Liver (tissue), 9 donors: ENCODE data around the gene ARSB. TPM values are rescaled to one million over a fixed set of nuclear protein-coding genes. Genes with fewer than 3 reads are reported as not detected.
"Not testable (repeated sequence)": the region's sequence is repeated elsewhere in the genome, so short reads cannot be mapped to it uniquely, and the experiment has no call there.

Experiments used
- DNase-seq: peaks from one replicate; pipeline ENCODE4 v3.0.0-alpha.2; 2017; ENCODE audit warnings: low spot score
- H3K27ac ChIP-seq, 2 donors: one replicate each; pipeline ENCODE4 v1.7.0; 2013; ENCODE audit warnings: inconsistent platforms in 2 of 2, low read length in 2 of 2, control low read depth in 1 of 2, low read depth in 1 of 2, mild to moderate bottlenecking in 1 of 2
- H3K27me3 ChIP-seq, 4 donors: one replicate each; pipeline versions ENCODE4 v1.6.1 to v1.7.0; 2013; ENCODE audit warnings: low read length in 3 of 4, inconsistent platforms in 1 of 4, mild to moderate bottlenecking in 1 of 4, moderate library complexity in 1 of 4; ENCODE audit not compliant: control insufficient read depth in 4 of 4, insufficient read depth in 4 of 4
- H3K36me3 ChIP-seq, 4 donors: one replicate each; pipeline versions ENCODE4 v1.6.1 to v1.7.0; 2013; ENCODE audit warnings: low read length in 3 of 4, mild to moderate bottlenecking in 3 of 4, low read depth in 1 of 4, moderate library complexity in 1 of 4; ENCODE audit not compliant: control insufficient read depth in 4 of 4, insufficient read depth in 3 of 4
- H3K4me1 ChIP-seq, 4 donors: one replicate each; pipeline versions ENCODE4 v1.6.1 to v1.7.0; 2013; ENCODE audit warnings: low read length in 3 of 4, mild to moderate bottlenecking in 3 of 4, moderate library complexity in 1 of 4; ENCODE audit not compliant: control insufficient read depth in 4 of 4, insufficient read depth in 4 of 4
- H3K4me3 ChIP-seq, 3 donors: one replicate each; pipeline versions ENCODE4 v1.6.1 to v1.7.0; 2013; ENCODE audit warnings: low read length in 3 of 3, control low read depth in 1 of 3, low read depth in 1 of 3, mild to moderate bottlenecking in 1 of 3
- H3K9ac ChIP-seq, 2 donors: one replicate each; pipeline ENCODE4 v1.7.0; 2013; ENCODE audit warnings: low read length in 2 of 2, mild to moderate bottlenecking in 2 of 2, moderate library complexity in 2 of 2, control low read depth in 1 of 2, low read depth in 1 of 2
- H3K9me3 ChIP-seq, 4 donors: one replicate each; pipeline versions ENCODE4 v1.6.1 to v1.7.0; 2013; ENCODE audit warnings: low read length in 3 of 4; ENCODE audit not compliant: control insufficient read depth in 4 of 4
- ATF3 ChIP-seq: IDR thresholded peaks from 2 replicates; pipeline ENCODE4 v1.6.1; 2016; ENCODE audit warnings: antibody characterized with exemption
- EGR1 ChIP-seq, 2 donors: IDR thresholded peaks; 2 replicates each; pipeline ENCODE4 v1.6.1; 2016 to 2018; ENCODE audit warnings: antibody characterized with exemption in 2 of 2, low read depth in 2 of 2
- FOXA1 ChIP-seq: IDR thresholded peaks from 2 replicates; pipeline ENCODE4 v1.6.1; 2016; ENCODE audit warnings: antibody characterized with exemption
- FOXA2 ChIP-seq: IDR thresholded peaks from 2 replicates; pipeline ENCODE4 v1.6.1; 2016; ENCODE audit warnings: antibody characterized with exemption
- GABPA ChIP-seq, 2 donors: IDR thresholded peaks in 1 of 2; conservative IDR thresholded peaks in 1 of 2; 2 replicates each; pipeline ENCODE4 v1.6.1; 2016; ENCODE audit warnings: antibody characterized with exemption in 2 of 2, mild to moderate bottlenecking in 1 of 2, moderate library complexity in 1 of 2
- HNF4A ChIP-seq, 2 donors: conservative IDR thresholded peaks; 2 replicates each; pipeline ENCODE4 v1.6.1; 2016; ENCODE audit warnings: antibody characterized with exemption in 2 of 2, mild to moderate bottlenecking in 2 of 2
- HNF4G ChIP-seq: IDR thresholded peaks from 2 replicates; pipeline ENCODE4 v1.6.1; 2016; ENCODE audit warnings: antibody characterized with exemption
- JUND ChIP-seq, 2 donors: IDR thresholded peaks; 2 replicates each; pipeline ENCODE4 v1.6.1; 2016; ENCODE audit warnings: antibody characterized with exemption in 2 of 2
- MAX ChIP-seq: IDR thresholded peaks from 2 replicates; pipeline ENCODE4 v1.6.1; 2016; ENCODE audit warnings: antibody characterized with exemption
- NR2F2 ChIP-seq: IDR thresholded peaks from 2 replicates; pipeline ENCODE4 v1.6.1; 2016; ENCODE audit warnings: antibody characterized with exemption
- RAD21 ChIP-seq, 2 donors: IDR thresholded peaks; 2 replicates each; pipeline ENCODE4 v1.6.1; 2016; ENCODE audit warnings: antibody characterized with exemption in 2 of 2, mild to moderate bottlenecking in 2 of 2
- RXRA ChIP-seq, 2 donors: IDR thresholded peaks; 2 replicates each; pipeline ENCODE4 v1.6.1; 2017 to 2018; ENCODE audit warnings: antibody characterized with exemption in 2 of 2, mild to moderate bottlenecking in 1 of 2
- SP1 ChIP-seq: IDR thresholded peaks from 2 replicates; pipeline ENCODE4 v1.6.1; 2018; ENCODE audit warnings: antibody characterized with exemption, mild to moderate bottlenecking
- TAF1 ChIP-seq: conservative IDR thresholded peaks from 2 replicates; pipeline ENCODE4 v1.6.1; 2016; ENCODE audit warnings: antibody characterized with exemption, mild to moderate bottlenecking
- YY1 ChIP-seq: IDR thresholded peaks from 2 replicates; pipeline ENCODE4 v1.6.1; 2016; ENCODE audit warnings: antibody characterized with exemption, mild to moderate bottlenecking
- ZBTB33 ChIP-seq: IDR thresholded peaks from 2 replicates; pipeline ENCODE4 v1.6.1; 2016; ENCODE audit warnings: antibody characterized with exemption
- WGBS: extraction: QIAGEN DNeasy Blood & Tissue Kit; methylation state at CpG from one replicate; pipeline ENCODE4 v1.1.7; 2013; 5-methylcytosine and 5-hydroxymethylcytosine counted together
- polyA plus RNA-seq, 2 donors: library from polyadenylated mRNA; stranded (reverse) in 1 of 2; unstranded in 1 of 2; fragments of 200-250 nt in 1 of 2; fragments of >200 nt in 1 of 2; fragmentation: Nextera tagmentation in 1 of 2; extraction: Ambion mirVana in 1 of 2; gene quantifications; one replicate each; pipeline versions ENCODE4 v1.2.1 to v1.2.3, GENCODE V29; 2013 to 2015
- total RNA-seq, 2 donors: library from RNA; depleted of rRNA; stranded (reverse); fragments of >200 nt; gene quantifications; one replicate each; pipeline ENCODE4 v1.2.3, GENCODE V29; 2014
- TF ChIP-seq, protein P1 (sequence below): fragments of 150-350 bp; IDR thresholded peaks from 2 replicates; pipeline ENCODE4 v1.5.1; 2017; ENCODE audit warnings: improper control_type of control experiment, low read depth, low read length; ENCODE audit not compliant: missing input control
- TF ChIP-seq, protein P2 (sequence below): IDR thresholded peaks from 2 replicates; pipeline ENCODE4 v1.6.1; 2016; ENCODE audit warnings: antibody characterized with exemption, mild to moderate bottlenecking
- donor health status: healthy.
- donor health status: healthy.
- donor health status: healthy.
- donor health status: healthy.
- donor health status: healthy.

ARSB gene
- total and polyA plus RNA-seq, 4 donors: 3.5 to 26.2 (median 8.7) TPM

- no peak for TF ChIP-seq ZBTB33
- TF ChIP-seq ATF3: no peak
Measured at GRCh38 chr5:78734094-78734845, 250.8 kb downstream of the ARSB start (continued).

DNA sequence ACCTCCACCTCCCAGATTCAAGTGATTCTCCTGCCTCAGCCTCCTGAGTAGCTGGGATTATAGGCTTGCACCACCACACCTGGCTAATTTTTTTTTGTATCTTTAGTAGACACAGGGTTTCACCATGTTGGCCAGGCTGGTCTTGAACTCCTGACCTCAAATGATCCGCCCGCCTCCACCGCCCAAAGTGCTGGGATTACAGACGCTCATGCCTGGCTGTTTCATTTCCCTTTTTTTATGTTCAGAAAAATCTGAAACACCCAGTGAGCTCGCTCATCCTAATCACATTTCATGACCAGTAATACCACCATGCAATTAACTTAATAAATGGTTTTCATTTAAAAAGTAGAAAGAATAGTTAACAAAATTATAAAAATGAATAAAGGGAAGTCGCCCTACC, 252.4 kb downstream of the ARSB start:
- H3K9me3 ChIP-seq, H3K27me3 ChIP-seq, H3K36me3 ChIP-seq, H3K4me3 ChIP-seq, H3K9ac ChIP-seq, DNase-seq, H3K27ac ChIP-seq, H3K4me1 ChIP-seq: not testable (repeated sequence)
- 92% methylated on average over 6 of the region's 6 CpGs for WGBS

DNA sequence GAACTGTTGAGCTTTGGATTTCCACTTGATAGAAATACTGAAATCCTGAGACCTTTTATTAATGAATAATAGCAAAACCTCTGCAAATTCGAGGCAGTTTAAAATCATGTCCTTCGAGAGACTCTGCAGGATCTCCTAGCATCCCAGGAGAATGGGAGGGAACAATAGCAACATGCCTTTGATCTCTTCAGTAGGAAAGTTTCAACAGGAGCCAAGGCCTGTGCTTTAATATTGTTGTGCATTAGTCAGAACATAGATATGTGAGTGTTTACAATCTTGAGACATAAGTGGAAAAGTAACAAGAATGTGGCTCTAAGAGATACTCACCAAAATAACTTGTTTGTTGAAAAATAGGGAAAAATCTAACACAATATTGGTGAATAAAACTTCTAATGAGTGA, 253.2 kb downstream of the ARSB start:
- Histone ChIP-seq H3K4me3 (no peak overlapping the region), H3K27me3 (no peaks in the 10 kb centered on the region), H3K36me3 (no peaks in the 10 kb centered on the region), H3K9me3 (no peaks in the 10 kb centered on the region), H3K27ac (no peak overlapping the region), H3K9ac (no peak overlapping the region), H3K4me1 (peaks cover 0 to 6% (median 1%) of the 10 kb centered on the region in 4 donors)
- 90% methylated on average over 2 of the region's 2 CpGs for WGBS
- DNase-seq: no peak
- no peak for TF ChIP-seq FOXA2
- TF ChIP-seq RXRA (IDR thresholded peaks at IDR 0.05): no peak
- no peak for TF ChIP-seq MAX
- TF ChIP-seq TAF1: no peak
- TF ChIP-seq ZBTB33: no peak
- TF ChIP-seq FOXA1: no peak
- TF ChIP-seq, protein P1, sequence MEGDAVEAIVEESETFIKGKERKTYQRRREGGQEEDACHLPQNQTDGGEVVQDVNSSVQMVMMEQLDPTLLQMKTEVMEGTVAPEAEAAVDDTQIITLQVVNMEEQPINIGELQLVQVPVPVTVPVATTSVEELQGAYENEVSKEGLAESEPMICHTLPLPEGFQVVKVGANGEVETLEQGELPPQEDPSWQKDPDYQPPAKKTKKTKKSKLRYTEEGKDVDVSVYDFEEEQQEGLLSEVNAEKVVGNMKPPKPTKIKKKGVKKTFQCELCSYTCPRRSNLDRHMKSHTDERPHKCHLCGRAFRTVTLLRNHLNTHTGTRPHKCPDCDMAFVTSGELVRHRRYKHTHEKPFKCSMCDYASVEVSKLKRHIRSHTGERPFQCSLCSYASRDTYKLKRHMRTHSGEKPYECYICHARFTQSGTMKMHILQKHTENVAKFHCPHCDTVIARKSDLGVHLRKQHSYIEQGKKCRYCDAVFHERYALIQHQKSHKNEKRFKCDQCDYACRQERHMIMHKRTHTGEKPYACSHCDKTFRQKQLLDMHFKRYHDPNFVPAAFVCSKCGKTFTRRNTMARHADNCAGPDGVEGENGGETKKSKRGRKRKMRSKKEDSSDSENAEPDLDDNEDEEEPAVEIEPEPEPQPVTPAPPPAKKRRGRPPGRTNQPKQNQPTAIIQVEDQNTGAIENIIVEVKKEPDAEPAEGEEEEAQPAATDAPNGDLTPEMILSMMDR: no peak
- no peak for TF ChIP-seq GABPA (IDR thresholded peaks at IDR 0.05 in 1 of 2, conservative IDR thresholded peaks at IDR 0.05 in 1 of 2)
- TF ChIP-seq HNF4G: no peak
- TF ChIP-seq RAD21 (IDR thresholded peaks at IDR 0.05): no peak
- TF ChIP-seq JUND (IDR thresholded peaks at IDR 0.05): no peak
- TF ChIP-seq NR2F2: no peak
- TF ChIP-seq, protein P2, sequence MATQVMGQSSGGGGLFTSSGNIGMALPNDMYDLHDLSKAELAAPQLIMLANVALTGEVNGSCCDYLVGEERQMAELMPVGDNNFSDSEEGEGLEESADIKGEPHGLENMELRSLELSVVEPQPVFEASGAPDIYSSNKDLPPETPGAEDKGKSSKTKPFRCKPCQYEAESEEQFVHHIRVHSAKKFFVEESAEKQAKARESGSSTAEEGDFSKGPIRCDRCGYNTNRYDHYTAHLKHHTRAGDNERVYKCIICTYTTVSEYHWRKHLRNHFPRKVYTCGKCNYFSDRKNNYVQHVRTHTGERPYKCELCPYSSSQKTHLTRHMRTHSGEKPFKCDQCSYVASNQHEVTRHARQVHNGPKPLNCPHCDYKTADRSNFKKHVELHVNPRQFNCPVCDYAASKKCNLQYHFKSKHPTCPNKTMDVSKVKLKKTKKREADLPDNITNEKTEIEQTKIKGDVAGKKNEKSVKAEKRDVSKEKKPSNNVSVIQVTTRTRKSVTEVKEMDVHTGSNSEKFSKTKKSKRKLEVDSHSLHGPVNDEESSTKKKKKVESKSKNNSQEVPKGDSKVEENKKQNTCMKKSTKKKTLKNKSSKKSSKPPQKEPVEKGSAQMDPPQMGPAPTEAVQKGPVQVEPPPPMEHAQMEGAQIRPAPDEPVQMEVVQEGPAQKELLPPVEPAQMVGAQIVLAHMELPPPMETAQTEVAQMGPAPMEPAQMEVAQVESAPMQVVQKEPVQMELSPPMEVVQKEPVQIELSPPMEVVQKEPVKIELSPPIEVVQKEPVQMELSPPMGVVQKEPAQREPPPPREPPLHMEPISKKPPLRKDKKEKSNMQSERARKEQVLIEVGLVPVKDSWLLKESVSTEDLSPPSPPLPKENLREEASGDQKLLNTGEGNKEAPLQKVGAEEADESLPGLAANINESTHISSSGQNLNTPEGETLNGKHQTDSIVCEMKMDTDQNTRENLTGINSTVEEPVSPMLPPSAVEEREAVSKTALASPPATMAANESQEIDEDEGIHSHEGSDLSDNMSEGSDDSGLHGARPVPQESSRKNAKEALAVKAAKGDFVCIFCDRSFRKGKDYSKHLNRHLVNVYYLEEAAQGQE: no peak
- no peak for TF ChIP-seq ATF3
- no peak for TF ChIP-seq EGR1 (IDR thresholded peaks at IDR 0.05; ENCODE audit: low read depth in 2 of 2)
- TF ChIP-seq HNF4A (conservative IDR thresholded peaks at IDR 0.05): no peak
- no peak for TF ChIP-seq SP1
- no peak for TF ChIP-seq YY1
